Glutamatergic neuron (in vitro differentiated cells): ENCODE results near the gene RDX. TPM values are rescaled to one million over a fixed set of nuclear protein-coding genes. Genes with fewer than 3 reads are reported as not detected.

Experiments used
- DNase-seq: peaks from one replicate; pipeline ENCODE4 v3.0.0; 2022
- H3K27ac Mint-ChIP-seq: one replicate; pipeline ENCODE4 v1.8.0; 2020; ENCODE audit warnings: mild to moderate bottlenecking, mixed read lengths, inconsistent platforms; ENCODE audit not compliant: unreplicated experiment
- H3K27me3 Mint-ChIP-seq: one replicate; pipeline ENCODE4 v1.8.0; 2020; ENCODE audit warnings: mild to moderate bottlenecking, moderate library complexity, mixed read lengths, inconsistent platforms; ENCODE audit not compliant: unreplicated experiment
- H3K36me3 Mint-ChIP-seq: one replicate; pipeline ENCODE4 v1.8.0; 2020; ENCODE audit warnings: mild to moderate bottlenecking, mixed read lengths, inconsistent platforms; ENCODE audit not compliant: unreplicated experiment
- H3K4me1 Mint-ChIP-seq: one replicate; pipeline ENCODE4 v1.8.0; 2020; ENCODE audit warnings: mild to moderate bottlenecking, low read depth, mixed read lengths, inconsistent platforms; ENCODE audit not compliant: unreplicated experiment
- H3K4me3 Mint-ChIP-seq: one replicate; pipeline ENCODE4 v1.8.0; 2020; ENCODE audit warnings: mild to moderate bottlenecking, mixed read lengths, inconsistent platforms; ENCODE audit not compliant: unreplicated experiment
- H3K9me3 Mint-ChIP-seq: one replicate; pipeline ENCODE4 v1.8.0; 2020; ENCODE audit warnings: mild to moderate bottlenecking, moderate library complexity, mixed read lengths, inconsistent platforms; ENCODE audit not compliant: unreplicated experiment
- CTCF ChIP-seq: fragments of 200-600 bp; sonication (generic); IDR thresholded peaks from one replicate; pipeline ENCODE4 v1.5.0; 2021; ENCODE audit not compliant: partially characterized antibody, unreplicated experiment
- total RNA-seq: library from RNA; stranded (reverse); fragmentation: NEBNext Ultra II Directional; extraction: Animal tissue kit (Norgen Biotek cat#: 25700); gene quantifications from one replicate; pipeline ENCODE4 v1.2.1, GENCODE V29; 2021; ENCODE audit not compliant: unreplicated experiment

Gene RDX
- total RNA-seq, 1 donor from 2014 or later: 71.7 TPM

- Mint-ChIP-seq H3K27me3 (peaks cover 10% of the 10 kb centered on the region), H3K27ac (no peak overlapping the region), H3K4me3 (no peak overlapping the region)
Measured at GRCh38 chr11:110182886-110183285, 113.5 kb downstream of the RDX start.

GRCh38 chr11:110179064-110179463, 117.3 kb downstream of the RDX start:
- TF ChIP-seq CTCF: no peak
- peaks cover 4% of the 10 kb centered on the region for H3K9me3 Mint-ChIP-seq
- H3K27me3 Mint-ChIP-seq: peaks cover 6% of the 10 kb centered on the region
- H3K36me3 Mint-ChIP-seq: no peaks in the 10 kb centered on the region
- H3K27ac Mint-ChIP-seq: no peak overlapping the region
- no peak for DNase-seq
- H3K4me3 Mint-ChIP-seq: no peak overlapping the region
- peaks cover 13% of the 10 kb centered on the region for H3K4me1 Mint-ChIP-seq

More at GRCh38 chr11:110182886-110183285, 113.5 kb downstream of the RDX start:
- TF ChIP-seq CTCF: no peak
- DNase-seq: no peak
- H3K4me1 Mint-ChIP-seq: peaks cover 16% of the 10 kb centered on the region
- H3K9me3 Mint-ChIP-seq: no peaks in the 10 kb centered on the region
- no peaks in the 10 kb centered on the region for H3K36me3 Mint-ChIP-seq

- Mint-ChIP-seq H3K27ac (no peak overlapping the region), H3K27me3 (peaks cover 8% of the 10 kb centered on the region), H3K9me3 (peaks cover 4% of the 10 kb centered on the region), H3K4me3 (no peak overlapping the region), H3K4me1 (peaks cover 22% of the 10 kb centered on the region), H3K36me3 (no peaks in the 10 kb centered on the region)
- no peak for DNase-seq
- no peak for TF ChIP-seq CTCF
Measured at GRCh38 chr11:110177086-110177456, 119.3 kb downstream of the RDX start.

- Mint-ChIP-seq H3K4me3 (no peak overlapping the region), H3K4me1 (peaks cover 22% of the 10 kb centered on the region), H3K36me3 (no peaks in the 10 kb centered on the region), H3K27me3 (peaks cover 8% of the 10 kb centered on the region), H3K27ac (no peak overlapping the region), H3K9me3 (peaks cover 4% of the 10 kb centered on the region)
- DNase-seq: no peak
- no peak for TF ChIP-seq CTCF
Measured at GRCh38 chr11:110176366-110177085, 119.9 kb downstream of the RDX start.

- no peaks in the 10 kb centered on the region for H3K36me3 Mint-ChIP-seq
- no peak overlapping the region for H3K4me3 Mint-ChIP-seq
- no peak for DNase-seq
- H3K27ac Mint-ChIP-seq: no peak overlapping the region
- H3K9me3 Mint-ChIP-seq: peaks cover 4% of the 10 kb centered on the region
- peaks cover 24% of the 10 kb centered on the region for H3K4me1 Mint-ChIP-seq
- peaks cover 4% of the 10 kb centered on the region for H3K27me3 Mint-ChIP-seq
- TF ChIP-seq CTCF: no peak
Measured at GRCh38 chr11:110174645-110175310, 121.6 kb downstream of the RDX start.
